Measurements from ENCODE around the gene YEATS2.

DNA sequence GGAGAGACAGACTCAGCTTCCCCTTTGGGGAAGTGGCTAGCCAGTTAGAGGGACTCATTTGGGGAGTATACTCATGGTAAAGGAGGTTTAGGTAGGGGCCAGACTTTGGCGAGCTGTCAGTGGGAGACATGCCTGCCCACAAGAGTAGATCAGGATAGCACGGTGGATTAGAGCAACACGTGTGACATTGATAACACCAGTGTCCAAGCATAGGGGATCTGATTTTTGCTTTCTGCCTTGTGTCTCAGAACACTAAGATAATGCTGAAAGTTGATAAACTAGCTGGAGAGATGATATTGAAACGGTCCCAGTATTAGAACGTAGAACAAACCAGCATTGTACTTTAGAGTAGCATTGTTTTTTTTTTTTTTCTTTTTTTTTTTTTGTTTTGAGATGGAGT is 101.9 kb downstream of the YEATS2 start:
- TF ChIP-seq TAF1 (IDR thresholded peaks at IDR 0.05; ENCODE audit: borderline replicate concordance, insufficient read depth, low read length) (no peak), POLR2AphosphoS5 (IDR thresholded peaks at IDR 0.05; ENCODE audit: low read depth, low read length) (no peak), REST (IDR thresholded peaks at IDR 0.05; ENCODE audit: insufficient read depth in 1 of 2, low read depth in 2 of 2, low read length in 2 of 2) (no peak)

Data from PFSK-1 (cell line).